HG03439 (cell line): ENCODE measurements around the gene AP3S2.
"Not testable (repeated sequence)": the region's sequence is repeated elsewhere in the genome, so short reads cannot be mapped to it uniquely, and the experiment has no call there.

Experiments used
- ATAC-seq: cut with Tn5 transposase; IDR thresholded peaks from one replicate; pipeline ENCODE4 v1.9.1; 2021; ENCODE audit warnings: mild to moderate bottlenecking, moderate library complexity; ENCODE audit not compliant: unreplicated experiment

Gene AP3S2

GRCh38 chr15:89836267-89837133 lies 57.3 kb downstream of the AP3S2 start:
- ATAC-seq = no peak

DNA sequence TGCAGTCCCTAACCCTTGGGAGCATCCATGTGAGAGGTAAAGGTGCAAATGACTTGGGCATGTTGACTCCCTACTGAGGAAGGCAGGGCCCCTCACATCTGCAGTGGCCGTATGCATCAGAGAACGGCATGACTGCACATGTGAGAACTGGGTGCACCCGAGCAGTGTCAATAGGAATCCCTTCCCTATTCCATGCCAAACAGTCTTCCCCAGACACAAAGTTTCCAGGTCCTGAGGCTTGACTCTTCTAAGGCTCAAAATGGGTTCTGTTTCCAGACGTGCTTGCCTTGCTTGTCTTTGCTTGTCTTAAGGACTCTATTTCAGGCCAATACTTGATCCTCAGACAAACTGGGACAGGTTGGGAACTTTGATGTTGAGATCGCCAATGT lies 58.6 kb downstream of the AP3S2 start:
- ATAC-seq = no peak

DNA sequence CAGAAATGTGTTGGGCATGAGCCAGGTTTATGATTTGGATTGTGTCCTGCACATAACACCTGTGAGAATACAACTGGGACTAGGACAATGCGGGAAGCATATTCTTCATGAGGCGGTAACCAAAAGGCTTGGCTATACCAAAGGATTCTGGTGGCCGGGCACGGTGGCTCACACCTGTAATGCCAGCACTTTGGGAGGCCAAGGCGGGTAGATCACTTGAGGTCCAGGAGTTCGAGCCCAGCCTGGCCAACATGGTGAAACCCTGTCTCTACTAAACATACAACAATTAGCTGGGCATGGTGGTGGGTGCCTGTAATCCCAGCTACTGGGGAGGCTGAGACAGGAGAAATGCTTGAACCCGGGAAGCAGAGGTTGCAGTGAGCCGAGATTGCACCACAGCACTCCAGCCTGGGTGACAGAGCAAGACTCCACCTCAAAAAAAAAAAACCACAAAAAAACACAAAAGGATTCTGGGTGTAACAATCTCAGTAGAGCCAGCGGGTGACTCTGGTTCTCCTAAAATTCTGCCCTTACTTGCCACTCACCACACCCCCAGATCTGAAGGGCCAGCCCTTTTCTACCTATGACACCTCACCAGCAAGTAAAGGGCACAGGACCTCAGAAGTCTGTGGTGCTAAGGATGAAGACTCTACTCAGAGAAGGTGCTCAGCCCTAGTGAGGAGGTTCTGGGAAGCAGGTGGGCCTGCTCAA lies 59.2 kb downstream of the AP3S2 start:
- not testable (repeated sequence) for ATAC-seq

- ATAC-seq = no peak
Measured at GRCh38 chr15:89833966-89834365, 59.8 kb downstream of the AP3S2 start.

- no peak for ATAC-seq
Measured at GRCh38 chr15:89830639-89831038, 63.2 kb downstream of the AP3S2 start.

DNA sequence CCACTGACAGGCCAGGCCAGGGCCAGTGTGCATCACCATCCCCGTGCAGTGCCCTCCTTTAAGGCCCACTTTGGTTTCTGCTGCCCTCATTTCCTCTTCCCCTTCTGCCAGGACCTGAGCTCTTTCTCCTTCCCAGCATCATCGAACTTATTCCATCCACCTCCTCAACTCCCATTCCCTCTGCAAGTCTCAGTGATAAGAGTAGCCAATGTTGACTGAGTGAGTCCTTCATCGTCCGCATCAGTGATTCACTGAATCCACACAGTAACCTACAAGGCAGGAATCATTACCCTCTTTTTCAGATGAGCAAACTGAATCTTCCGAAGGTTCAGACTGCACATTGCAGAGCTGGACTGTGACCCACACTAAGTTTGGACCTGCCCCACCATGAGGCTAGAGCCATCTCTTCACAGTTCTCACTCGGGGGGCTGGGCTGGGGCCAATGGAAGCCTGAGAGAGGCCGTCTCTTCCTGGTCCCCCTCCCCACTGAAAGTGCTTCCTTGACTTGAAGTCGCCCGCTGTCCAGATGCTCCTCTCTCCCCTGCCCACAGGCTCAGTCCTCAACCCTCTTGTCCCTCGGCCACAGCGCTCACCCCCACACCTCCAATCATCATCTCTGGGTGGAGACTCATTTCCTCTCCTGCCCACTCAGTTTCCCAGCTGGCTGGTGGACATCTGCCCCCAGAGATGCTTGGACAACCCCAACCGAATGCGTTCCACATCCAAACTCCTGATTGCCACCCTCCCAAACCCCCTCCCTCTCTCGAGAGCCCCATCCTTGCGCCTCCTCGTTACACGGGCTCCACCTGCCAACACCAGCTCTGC lies 64.0 kb downstream of the AP3S2 start:
- ATAC-seq = no peak

DNA sequence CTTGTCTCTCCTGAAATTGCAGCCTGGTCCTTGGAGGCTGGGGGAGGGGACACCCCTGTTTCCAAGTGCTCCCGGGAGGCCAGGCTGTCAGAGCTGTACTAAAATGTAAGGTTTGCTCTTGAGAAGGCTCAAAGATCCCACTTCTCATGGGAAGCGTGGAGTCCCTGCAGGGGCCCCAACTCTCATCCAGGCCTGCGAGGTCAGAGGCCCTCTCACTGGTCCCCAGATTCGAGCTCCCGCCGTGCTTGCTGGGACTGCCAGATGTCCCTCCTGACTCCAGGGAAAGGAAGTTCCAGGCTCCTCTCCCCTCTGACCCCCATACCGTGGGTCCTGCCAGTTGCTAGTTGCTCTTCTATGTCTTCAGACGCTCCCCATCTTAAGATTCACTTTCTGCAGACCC lies 64.6 kb downstream of the AP3S2 start:
- ATAC-seq = no peak

GRCh38 chr15:89828281-89829145 lies 65.3 kb downstream of the AP3S2 start:
- no peak for ATAC-seq

DNA sequence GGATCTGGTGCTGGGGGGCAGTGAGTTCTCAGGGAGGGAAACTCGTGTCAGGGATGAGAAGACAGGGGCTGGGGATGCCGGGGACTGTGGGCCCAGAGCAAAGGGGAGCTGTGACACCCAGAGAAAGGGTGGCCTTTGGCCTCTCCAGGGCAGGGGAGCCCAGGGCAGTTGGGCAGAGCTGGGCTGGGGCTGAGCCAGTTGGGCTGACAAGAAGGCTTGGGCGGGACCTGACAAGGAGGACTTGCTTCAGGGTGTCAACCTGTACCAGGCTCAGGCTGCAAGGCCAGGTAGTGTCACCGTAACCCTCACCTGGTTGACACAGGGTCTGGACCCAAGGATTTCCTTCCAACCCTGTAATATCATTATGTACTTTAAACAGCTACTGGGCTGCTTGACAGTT lies 66.0 kb downstream of the AP3S2 start:
- ATAC-seq = no peak

GRCh38 chr15:89826671-89827655 lies 66.8 kb downstream of the AP3S2 start:
- no peak for ATAC-seq

DNA sequence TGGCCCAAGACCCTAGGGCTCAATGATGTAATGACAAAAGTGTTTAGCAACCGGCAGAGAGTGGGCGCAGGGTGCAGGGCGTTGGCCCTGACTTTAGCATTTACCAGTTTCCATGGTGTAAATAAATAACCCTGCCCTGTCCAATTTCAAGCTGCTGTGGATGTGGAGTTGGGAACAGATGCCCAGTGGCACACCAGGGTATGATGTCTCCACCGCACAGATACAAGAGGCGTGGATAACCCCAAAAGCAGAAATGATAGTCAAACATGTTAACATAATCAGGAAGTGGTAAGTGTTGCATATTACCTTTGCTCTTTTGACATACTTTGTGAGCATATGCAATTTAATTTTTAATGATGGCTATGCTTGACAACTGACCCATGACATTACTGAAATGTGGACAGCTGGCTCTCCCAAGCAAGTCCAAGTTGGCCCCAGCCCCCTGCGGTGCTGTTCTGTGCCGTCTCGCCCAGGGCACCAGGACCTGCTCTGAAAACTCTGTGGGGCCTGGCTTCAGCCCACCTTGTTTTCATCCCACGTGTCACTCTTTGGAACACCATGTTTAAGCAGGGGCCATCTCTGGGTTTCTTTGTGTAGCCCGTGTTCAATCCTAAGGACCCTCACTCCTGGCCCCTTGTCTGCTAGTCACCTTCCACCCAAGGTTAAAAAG lies 68.4 kb downstream of the AP3S2 start:
- ATAC-seq = no peak

GRCh38 chr15:89824607-89824867 lies 69.3 kb downstream of the AP3S2 start:
- ATAC-seq = no peak

DNA sequence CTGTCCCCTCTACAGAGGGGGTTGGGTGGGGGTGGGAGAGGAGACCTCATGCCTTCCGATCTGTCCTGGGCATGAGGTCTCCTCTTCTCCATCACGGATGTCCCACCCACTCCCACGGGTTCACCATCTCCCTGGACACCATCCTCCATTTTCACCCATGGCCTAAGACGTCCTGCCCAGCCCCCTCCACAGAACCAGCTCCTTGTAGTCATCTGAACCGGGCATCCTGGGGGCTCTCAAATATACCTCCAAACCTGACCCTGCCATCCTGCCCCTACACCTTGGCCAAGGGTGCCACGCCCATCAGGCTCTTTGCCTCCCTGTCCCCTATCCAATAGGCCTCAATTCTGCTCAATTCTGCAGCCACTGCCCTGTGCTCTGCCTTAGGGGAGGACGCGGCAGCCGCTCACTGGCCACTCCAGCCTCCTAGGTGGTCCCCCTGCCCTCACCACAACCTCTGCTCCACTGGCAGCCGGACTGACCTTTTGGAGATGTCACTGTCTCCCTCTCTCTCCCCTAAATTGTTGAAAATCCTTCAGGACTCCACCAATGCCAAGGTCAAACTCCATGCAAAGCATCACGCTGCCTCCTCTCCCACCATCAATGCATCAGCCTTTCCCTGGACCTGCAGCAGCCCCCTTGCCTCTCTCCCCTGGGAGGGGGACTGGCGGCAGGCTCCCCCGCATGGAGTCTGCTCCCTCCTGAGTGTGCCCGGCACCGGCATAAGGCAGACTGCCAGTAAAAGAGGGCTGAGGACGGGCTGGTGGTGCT lies 69.8 kb downstream of the AP3S2 start:
- ATAC-seq = no peak

GRCh38 chr15:89822951-89823711 lies 70.7 kb downstream of the AP3S2 start:
- no peak for ATAC-seq

GRCh38 chr15:89822611-89822950 lies 71.2 kb downstream of the AP3S2 start:
- ATAC-seq = no peak

GRCh38 chr15:89822026-89822425 lies 71.8 kb downstream of the AP3S2 start:
- ATAC-seq = no peak
